Activated naive CD4-positive, alpha-beta T cell treated with anti-CD3 and anti-CD28 coated beads, Interleukin-2, amount 50 U/mL, for 16 hours (primary cell): Measurements from ENCODE around the gene SLCO3A1.

Experiments used
- DNase-seq: peaks from one replicate; pipeline ENCODE4 v3.0.0-alpha.2; 2020

SLCO3A1 gene

DNA sequence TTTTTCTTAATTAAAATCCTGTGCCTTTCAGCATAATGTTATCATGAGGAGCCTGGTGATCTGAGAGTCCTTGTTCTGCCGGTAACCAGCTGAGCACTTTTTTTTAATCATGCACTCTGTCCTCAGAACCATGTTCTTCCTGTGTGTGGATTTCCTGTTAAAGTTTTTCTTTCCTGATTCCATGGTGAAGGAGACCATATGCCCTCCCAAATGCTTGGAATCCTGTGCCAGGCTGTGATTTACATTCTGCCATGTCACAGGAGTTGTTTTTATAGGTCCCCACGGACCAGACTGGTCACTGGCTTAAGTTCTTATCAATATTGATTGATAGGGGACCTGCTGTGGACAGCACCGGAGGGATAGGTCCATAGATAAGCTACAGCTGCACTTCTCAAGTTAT, 257.8 kb downstream of the SLCO3A1 start:
- no peak for DNase-seq

DNA sequence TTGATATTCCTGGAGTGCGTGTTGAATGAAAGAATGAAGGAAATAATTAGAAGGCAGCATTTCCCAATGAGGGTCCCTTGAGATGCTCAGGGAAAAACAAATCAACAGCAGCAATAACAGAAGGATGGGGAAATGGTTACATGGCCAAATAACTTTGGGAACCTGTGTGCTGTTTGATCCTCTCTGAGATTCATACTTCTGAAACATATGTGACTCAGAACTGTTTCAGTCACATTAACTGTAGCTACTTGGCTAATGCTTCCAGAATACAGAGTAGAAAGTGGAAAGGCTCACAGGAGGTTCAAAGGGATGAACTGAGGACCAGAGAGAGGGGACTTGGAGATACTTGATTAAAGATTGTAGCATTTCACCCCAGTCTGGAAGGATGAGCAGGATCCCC, 258.2 kb downstream of the SLCO3A1 start:
- DNase-seq: no peak

DNA sequence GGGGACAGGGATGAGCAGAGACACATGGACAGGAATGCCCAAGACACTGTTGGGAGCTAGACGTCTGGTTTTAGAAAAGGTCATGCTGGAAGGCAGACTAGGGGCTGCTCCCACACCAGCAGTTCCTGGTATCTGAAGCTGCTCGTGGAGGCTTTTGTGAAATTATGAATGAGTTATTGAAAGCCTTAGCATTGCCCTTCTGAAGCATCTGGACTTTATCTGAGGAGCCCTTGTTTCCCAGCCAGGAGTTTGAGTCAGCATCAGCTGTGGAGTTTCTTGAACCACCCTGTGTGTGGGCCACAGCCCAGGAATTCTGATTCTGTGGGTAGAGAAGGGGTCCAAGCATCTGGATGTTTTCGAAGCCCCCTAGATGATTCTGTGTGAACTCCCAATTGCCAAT, 258.7 kb downstream of the SLCO3A1 start:
- DNase-seq: no peak

DNA sequence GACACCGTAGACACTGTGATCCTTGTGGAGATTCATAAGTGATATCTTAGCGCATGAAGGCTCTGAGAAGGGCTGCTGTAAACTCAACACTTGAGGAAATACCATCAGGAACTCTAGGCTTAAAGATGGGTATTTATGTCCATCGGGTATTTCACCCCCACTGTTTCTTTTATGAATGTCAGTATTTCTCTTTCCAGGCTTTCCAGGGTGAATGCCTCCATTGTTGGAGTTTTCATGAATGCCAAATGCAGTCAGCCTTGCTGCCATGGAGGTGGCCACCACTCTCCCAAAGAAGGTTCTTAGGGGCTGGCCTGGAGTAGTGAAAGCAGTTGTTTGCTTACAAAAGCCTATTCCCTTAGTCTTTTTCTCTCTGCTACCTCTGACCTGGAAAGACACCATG, 259.2 kb downstream of the SLCO3A1 start:
- DNase-seq: no peak

GRCh38 chr15:92113832-92114231, 260.3 kb downstream of the SLCO3A1 start:
- DNase-seq: no peak

DNA sequence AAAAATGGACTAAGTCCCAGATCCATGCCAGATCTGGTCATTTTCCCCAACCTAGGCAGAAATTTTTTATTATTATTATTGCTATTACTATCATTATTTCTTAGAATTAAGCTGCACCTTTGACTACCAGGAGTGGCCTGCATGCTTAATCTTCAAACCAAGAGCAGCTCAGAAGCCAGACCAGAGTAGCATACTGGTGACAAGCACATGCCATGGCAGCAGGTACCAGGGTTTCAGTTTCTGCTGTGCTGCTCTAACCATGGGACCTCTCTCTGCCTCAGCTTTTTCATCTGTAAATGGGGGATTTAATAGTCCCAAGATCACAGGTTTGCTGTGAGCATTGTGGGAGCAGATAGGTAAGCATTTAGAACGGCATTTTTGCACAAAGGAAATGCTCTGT, 262.3 kb downstream of the SLCO3A1 start:
- no peak for DNase-seq

DNA sequence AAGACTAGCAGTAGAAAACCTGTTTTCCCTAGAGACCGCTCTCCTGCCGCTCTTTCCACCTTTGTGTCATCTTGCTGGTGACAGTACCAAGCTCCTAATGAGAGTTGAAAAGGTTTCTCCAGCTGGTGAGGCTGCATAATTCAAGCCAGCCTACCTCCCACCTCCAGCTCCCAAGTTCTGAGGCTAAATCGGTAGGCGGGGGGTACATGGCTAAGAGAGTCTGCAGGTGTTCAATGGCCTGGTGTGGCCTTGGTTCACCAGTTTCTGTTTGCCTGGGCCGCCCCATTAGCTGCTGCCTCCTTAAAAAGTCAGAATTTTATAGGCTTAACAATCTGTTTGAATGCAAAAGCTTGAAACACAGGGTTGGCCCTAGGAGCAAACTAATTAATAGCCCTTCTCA, 262.8 kb downstream of the SLCO3A1 start:
- no peak for DNase-seq

- DNase-seq: no peak
Observed at GRCh38 chr15:92117261-92117731, 263.8 kb downstream of the SLCO3A1 start.

GRCh38 chr15:92118162-92118935, 264.8 kb downstream of the SLCO3A1 start:
- no peak for DNase-seq

GRCh38 chr15:92118936-92119325, 265.4 kb downstream of the SLCO3A1 start:
- DNase-seq: no peak

GRCh38 chr15:92120094-92120795, 266.7 kb downstream of the SLCO3A1 start:
- DNase-seq: no peak

DNA sequence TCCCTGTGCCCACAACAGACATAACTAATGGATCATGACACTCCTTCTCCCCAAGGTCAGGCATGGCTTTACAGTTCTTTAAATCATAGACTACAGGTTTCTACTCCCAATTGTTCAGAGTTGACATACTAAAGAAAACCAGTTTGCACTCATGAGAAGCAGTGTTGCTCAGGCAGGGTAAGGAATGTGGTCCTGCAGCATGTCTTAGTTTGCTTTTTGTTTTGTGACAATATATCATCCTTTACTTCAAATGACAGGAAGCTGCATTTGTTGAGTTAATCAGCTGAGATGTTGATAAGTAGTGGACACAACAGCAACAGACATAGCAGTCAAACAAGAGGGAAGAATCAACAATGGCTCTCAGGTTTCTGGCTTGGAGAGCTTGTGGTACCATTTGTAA, 267.5 kb downstream of the SLCO3A1 start:
- no peak for DNase-seq

GRCh38 chr15:92122259-92122658, 268.8 kb downstream of the SLCO3A1 start:
- DNase-seq: no peak

DNA sequence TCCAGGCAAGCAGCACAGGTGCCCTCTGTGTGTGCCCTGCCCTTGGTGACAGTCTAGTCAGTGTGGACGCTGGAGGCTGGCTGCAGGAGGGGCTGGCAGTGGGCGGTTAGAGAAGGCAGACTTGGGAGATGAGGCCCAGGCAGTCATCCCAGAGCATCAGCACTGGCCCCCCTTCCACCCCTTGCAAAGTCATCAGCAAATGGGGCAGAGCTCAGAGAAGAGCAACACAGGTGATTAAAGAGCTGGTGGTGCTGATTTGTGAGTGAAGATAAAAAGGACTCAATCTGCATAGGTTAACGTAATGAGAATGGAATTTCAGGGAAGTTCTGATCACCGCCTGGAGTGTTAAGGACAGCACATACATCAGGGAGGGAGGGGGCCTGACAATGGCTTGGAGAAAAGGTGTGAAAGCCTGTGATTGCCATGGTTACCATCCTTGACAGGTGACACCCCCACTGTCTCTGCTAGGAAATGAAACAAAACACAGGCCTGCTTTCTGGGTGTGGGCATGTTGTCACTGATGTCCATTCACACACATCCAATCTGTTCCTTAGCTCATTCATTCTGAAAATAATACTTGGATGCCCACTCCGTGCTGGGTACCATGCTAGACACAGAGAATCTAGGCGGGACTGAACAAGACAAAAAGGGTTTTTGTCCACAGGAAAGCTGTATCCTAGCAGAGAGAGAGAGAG, 270.6 kb downstream of the SLCO3A1 start:
- no peak for DNase-seq

DNA sequence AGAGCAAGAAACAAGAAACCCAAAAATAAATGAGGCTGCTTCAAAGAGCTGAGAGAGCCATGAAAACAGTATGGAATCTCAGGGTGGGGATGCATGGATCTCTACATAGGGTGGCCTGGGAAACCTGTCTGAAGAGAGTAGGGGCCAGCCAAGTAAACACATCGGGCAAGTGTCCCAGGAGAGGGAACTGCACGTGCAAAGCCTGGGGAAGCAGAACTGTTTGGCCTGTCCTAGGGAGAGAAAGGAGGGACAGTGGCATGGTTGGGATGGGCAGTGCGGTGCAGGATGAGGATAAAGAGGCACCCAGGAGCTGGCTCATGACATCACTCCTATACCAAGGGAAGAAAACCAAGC, 271.1 kb downstream of the SLCO3A1 start:
- DNase-seq: no peak

DNA sequence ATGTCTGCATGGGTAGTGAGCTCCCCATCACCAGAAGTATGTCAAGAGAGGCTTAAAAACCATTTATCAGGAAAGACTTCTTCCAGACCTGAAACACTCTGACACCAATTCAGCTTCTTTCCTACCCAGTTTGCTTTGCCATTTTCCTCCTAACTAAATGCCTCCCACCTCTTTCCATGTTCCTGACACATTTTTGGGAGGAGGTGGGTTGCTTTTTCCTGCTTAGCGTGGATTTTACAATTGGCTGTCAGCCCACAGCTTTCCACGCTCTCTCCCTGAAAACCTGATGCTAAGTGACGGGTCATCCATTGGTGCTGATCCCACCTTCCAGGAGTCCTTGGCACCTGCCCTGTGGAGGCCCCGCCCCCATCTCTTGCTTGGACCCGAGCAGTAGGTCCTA, 275.3 kb downstream of the SLCO3A1 start:
- DNase-seq: no peak

DNA sequence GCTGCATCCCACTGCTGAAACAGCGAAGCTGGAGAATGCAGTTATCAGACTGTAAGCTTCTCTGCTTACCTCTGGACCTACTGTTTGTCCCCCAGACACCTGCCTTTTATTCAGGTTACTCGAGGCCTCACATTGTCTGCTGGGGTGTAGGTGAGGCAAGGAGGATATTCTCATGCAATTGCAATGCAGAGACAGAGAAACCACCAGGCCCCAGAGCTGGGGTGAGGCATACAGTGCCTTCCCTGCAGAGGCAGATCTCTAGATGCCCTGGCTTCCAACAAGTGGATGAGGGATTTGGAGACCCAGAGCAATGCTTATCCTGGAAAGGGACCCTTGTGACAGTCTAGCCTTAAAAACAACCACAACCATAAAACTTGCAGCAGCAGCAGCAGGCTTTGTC, 276.7 kb downstream of the SLCO3A1 start:
- DNase-seq: no peak

DNA sequence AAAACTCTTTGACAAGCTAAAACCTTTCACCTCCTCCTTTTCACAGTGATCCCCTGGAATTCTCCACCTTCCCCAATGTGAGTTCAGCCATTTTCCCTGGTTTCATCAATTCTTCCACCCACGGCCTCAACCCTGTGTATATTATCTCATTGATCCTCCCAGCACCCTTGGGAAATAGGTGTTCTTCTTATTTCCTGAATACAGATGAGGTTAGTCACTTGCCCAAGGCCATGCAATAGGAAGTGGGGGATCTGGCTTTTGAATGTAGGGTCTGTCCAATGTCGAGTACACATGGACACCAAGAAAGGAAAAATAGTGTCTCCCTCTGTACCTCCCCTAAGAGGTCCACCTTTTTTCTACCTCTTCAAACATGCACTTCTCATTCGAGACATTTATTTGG, 277.4 kb downstream of the SLCO3A1 start:
- DNase-seq: no peak

DNA sequence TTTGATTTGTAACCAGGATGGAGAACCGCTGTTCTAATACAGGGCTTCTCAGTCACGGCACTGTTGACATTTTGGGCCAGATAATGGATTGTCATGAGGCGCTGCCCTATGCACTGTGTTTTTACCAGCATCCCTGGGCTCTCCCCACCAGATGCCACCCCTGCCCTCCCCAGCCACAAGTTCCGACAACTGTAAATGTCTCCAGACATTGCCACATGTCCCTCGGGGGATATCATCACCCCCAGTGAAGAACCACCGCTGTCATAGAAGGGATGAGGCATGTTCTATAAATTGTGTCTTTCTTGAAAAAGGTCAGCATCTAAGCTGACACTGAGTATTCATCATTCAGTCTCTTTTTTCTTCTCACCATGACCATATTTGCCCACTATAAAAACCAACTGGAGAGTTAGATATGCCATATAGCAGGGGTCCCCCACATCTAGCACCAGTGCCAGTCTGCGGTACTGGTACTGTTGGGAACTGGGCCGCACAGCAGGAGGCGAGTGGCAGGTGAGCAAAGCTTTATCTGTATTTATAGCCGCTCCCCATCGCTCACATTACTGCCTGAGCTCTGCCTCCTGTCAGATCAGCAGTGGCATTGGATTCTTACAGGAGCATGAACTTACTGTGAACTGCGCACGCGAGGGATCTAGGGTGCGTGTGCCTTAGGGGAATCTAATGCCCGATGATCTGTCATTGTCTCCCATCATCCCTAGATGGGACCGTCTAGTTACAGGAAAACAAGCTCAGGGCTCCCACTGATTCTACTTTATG, 279.7 kb downstream of the SLCO3A1 start:
- DNase-seq: no peak

GRCh38 chr15:92140796-92141195, 287.3 kb downstream of the SLCO3A1 start:
- DNase-seq: no peak

DNA sequence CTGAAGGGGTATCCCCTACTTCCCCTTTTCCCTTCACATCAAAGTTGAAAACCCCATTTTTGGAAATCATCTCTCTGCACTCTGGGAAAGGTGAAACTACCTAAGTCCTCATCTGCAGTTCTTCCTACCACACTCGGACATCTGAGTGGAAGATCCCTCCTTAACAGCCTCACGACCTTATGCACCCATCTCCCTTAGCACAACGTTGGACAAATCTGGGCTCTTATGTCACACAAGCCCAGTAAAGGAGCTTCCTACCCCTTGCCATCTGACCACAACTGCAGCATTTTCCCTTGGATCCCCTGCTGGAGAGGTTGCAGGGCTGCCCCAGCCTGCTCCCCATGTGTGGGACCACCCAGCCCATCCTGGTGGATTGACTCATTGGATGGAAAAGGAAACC, 288.1 kb downstream of the SLCO3A1 start:
- no peak for DNase-seq

- no peak for DNase-seq
Observed at GRCh38 chr15:92142242-92143232, 289.0 kb downstream of the SLCO3A1 start.
